Caki2 (cell line): Measurements from ENCODE around the gene CFAP97D2. TPM values are rescaled to one million over a fixed set of nuclear protein-coding genes. Genes with fewer than 3 reads are reported as not detected.
"Not testable (repeated sequence)": the region's sequence is repeated elsewhere in the genome, so short reads cannot be mapped to it uniquely, and the experiment has no call there.

Experiments
- DNase-seq: peaks from one replicate; pipeline ENCODE4 v3.0.0-alpha.2; 2015; ENCODE audit warnings: low read depth
- in situ Hi-C: cut with HindIII; loops from 2 replicates; pipeline ENCODE4 v1.10.0; 2016; ENCODE audit warnings: low sequenced_read_pairs, low pct_unique_long_range_greater_than_20kb, mixed read lengths
- total RNA-seq: library from RNA; depleted of rRNA; stranded (reverse); fragments of >200 nt; shearing (Covaris generic); gene quantifications from 2 replicates; pipeline ENCODE4 v1.2.3, GENCODE V29; 2014; ENCODE audit warnings: low replicate concordance

The CFAP97D2 gene
- total RNA-seq, 1 experiment from 2014 or later, result not detected

GRCh38 chr13:114153485-114154080 lies 25.5 kb upstream of the CFAP97D2 start:
- in situ Hi-C loops, result no loop called here
- DNase-seq, result no peak

DNA sequence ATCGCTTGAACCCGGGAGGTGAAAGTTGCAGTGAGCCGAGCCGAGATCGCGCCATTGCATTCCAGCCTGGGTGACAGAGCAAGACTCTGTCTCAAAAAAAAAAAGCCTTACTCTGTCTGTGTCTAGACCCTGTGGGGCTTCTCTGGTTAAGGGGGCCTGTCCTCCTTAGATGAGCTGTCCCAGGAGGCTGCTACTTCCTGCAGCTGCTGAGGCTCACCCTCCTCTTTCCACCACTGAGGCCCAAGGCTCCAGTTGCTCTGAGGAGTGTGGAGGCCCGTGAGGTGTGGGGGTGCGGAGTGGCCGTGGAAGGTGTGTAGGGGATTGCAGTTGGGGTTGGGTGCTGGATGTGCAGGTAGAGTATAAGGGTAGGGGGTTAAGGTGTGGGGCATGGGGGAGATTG lies 24.6 kb upstream of the CFAP97D2 start:
- in situ Hi-C loops, result no loop called here
- no peak for DNase-seq

GRCh38 chr13:114155320-114155719 lies 23.7 kb upstream of the CFAP97D2 start:
- DNase-seq, result no peak
- in situ Hi-C loops, result no loop called here

- in situ Hi-C loops, result no loop called here
- no peak for DNase-seq
Measured at GRCh38 chr13:114155926-114156883, 22.9 kb upstream of the CFAP97D2 start.

DNA sequence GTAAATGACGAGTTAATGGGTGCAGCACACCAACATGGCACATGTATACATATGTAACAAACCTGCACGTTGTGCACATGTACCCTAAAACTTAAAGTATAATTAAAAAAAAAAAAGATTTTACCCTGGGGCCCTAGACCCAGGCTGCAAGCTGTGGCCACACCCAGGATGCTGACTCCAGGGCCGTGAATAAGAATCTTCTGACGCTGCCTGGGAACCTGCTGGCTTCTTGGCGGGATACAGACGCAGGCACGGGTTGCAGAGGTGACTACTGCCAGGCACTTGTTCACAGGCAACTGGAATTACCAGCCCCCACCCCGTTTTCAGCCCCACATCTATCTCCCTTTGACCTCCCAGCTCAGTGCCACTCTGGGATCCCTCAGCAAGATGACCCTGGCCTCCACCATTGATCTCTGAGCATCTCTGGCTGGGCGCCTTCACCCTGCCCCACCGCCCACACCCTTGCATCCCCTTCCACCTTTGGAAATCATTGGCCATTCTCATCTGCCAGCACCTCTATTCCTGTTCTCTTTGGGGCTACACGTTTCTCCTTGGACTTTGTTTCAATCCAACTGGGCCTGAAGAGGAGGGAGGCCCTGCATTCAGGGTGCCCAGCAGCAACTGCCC lies 21.1 kb upstream of the CFAP97D2 start:
- in situ Hi-C loops, result no loop called here
- no peak for DNase-seq

GRCh38 chr13:114158869-114159666 lies 20.0 kb upstream of the CFAP97D2 start:
- DNase-seq, in situ Hi-C loops: not testable (repeated sequence)

- DNase-seq, result no peak
- in situ Hi-C loops, result no loop called here
Measured at GRCh38 chr13:114161028-114161556, 18.0 kb upstream of the CFAP97D2 start.

DNA sequence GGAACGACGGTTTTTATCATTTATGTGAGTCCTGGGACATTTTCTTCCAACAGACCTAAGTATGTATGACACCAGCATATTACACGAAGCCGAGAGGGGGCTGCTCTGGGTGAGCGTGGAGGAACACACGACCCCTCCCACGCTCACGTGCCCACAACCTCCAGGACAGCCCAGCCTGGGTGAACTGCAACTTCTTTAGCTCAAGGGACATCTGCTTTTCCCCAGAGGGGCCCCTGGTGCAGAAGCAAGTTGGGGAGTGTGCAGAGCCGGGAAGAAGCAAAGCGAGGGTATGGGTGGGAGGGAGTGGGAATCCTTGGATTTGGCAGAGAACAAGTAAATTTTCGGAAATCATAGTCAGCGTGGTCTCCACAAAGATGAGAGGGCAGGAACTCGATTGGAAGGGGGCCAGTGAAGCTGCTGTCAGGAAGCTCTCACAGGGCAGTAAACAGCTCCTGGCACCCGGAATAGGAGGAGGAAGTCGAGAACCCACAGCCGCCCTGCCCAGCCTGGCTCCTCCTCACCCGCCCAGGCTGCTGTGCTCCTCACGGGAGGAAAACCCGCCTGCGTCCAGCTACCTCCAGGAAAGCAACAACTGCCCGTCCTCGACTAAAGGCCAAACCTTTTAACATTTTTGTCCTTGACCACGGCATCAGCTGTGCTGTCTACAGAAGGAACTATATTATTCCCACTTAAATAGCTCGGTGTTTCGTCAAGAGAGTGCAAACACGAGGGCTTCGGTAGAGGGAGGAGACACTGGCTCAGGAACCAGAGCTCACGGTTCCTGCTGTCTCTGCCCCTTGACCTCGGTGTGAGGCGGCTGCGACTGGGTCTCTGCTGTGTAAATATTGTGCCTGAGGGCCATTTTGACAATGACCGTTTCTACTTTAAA lies 17.2 kb upstream of the CFAP97D2 start:
- DNase-seq, result no peak

GRCh38 chr13:114162533-114162922 lies 16.5 kb upstream of the CFAP97D2 start:
- DNase-seq, result no peak
- in situ Hi-C loops, result no loop called here

More for the DNA sequence above, 17.2 kb upstream of the CFAP97D2 start:
- in situ Hi-C loops, result no loop called here

- in situ Hi-C loops, result no loop called here
- DNase-seq, result no peak
Measured at GRCh38 chr13:114164053-114164452, 15.0 kb upstream of the CFAP97D2 start.

DNA sequence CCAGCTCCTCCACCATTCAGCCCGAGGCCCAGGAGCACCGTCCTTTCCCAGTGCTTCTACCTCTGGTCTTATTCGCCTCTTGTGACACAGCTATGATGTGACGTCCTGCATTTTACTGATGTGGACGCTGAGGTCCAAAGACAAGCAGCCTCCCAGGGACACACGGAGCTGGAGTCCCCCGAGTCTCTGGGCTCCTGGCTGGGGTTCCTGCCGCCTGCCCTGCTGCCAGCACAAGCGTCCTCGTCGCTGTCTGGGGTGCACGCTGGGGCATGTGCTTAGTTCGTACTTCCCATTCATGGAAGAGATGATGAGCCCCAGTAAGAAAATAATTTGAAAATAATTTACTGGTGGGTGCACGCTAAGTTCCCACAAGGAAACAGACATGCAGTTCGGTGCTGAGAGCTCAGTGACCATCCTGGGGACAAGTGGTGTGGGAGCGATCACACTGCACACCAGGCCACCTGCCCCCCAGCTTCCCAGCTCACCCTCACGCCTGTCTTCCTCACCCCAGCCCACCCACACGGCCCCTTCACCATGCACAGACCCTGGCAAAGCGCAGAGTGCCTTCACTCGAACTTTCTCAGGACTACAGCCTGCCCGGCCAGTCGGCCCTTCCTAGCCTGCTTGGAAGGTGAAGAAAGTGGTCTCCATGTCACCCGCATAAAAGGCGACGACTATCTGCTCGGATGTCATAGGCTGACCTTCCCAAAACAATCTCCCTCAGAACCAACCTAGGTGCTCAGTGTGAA lies 14.2 kb upstream of the CFAP97D2 start:
- in situ Hi-C loops, result no loop called here
- no peak for DNase-seq

DNA sequence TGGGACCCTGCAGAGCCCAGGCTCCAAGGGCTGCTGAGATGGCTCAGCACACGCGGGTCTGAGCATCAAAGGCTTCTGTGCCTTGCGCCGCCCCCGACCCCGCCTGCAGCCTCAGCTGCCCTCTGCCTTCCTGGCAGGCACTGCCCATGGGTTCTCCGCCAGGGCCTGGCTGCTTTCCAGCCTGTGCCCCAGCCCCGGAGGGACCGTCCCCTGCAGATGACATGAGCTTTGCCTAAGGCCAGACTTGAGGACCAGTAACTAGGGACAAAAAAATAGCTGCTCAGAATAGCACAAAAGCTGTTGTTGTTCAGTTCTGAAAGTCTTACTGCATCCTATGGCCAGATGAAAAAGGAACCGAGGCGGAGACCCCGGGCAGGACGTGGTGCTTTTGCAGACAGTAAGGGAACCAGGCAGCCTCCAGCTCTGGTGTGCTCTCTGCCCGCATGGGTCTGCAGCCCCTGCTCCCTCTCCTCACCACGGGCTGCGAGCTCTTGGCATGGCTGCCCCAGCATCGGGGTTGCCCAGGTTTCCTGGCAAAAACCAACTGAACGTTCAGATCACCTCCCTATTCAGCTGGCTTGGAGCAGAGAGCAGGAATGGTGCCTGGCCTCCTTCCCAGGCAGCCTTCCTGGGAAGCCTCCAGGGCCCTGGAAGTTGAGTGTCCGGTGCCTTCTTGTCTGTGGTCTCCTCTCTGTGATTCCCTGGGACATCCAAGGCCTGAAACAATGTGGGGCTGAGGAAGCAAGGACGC lies 12.5 kb upstream of the CFAP97D2 start:
- DNase-seq, result no peak
- in situ Hi-C loops, result no loop called here

GRCh38 chr13:114167426-114167825 lies 11.6 kb upstream of the CFAP97D2 start:
- DNase-seq, result no peak
- in situ Hi-C loops, result no loop called here

DNA sequence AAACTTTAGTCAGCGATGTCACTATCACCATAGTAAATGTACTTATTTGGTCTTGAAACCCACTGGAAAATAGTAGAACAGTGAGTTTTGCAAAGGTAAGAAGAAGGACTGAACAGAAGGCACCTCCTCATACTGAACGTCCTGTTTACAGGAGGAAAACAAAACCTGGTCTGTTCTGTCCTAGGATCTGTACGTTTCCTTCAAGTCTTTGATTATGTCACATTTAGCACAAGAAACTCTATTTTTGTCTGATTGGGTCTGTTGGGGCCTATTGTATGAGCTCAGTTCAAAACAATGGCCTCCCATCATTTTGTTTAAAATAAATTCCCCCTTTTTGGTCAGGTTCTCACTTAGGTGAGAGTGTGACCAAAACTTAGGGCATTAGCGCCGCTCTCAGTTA lies 11.2 kb upstream of the CFAP97D2 start:
- no peak for DNase-seq
- in situ Hi-C loops, result no loop called here

DNA sequence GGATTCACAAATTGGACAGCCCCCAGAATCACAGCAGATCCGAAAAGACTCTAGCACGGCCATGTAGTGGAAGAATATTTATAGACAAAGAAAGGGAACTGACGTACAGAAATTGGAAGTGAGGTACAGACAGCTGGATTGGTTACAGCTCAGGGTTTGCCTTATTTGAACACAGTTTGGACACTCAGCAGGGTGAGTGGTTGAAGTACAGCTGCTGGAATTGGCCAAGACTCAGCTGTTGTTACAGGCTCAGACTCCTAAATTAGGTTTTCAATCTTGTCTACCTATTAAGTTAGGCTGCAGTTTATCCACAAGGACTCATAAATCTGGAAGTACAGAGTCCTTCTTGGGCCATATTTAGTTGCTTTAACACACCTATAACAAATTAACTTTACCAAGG lies 5.8 kb upstream of the CFAP97D2 start:
- in situ Hi-C loops, result no loop called here
- DNase-seq, result no peak

GRCh38 chr13:114173745-114174144 lies 5.3 kb upstream of the CFAP97D2 start:
- DNase-seq, result no peak
- in situ Hi-C loops, result no loop called here
